HG03521 (cell line): ENCODE data around the gene FARP2.

Experiments used
- ATAC-seq: cut with Tn5 transposase; IDR thresholded peaks from one replicate; pipeline ENCODE4 v1.9.1; 2021; ENCODE audit warnings: mild to moderate bottlenecking, moderate library complexity; ENCODE audit not compliant: unreplicated experiment

FARP2 gene

DNA sequence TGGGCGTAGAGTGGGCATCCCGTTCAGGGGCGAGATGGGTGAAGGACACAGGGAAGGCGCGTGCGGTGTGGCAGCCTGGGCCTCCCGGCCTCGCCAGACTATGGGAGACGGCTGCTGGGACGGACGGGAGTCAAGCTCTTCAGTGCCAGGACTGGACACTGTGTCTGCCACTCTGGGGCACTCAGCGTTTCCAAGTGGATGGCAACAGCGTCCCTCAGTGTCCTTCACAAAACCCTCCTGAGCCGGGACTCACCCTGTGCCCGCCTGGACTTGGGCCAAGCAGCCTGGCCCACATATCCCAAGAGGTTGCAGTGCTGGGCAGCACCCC, 186.2 kb downstream of the FARP2 start:
- no peak for ATAC-seq
